ENCODE results near the gene EGLN3.
"Not testable (repeated sequence)": the region's sequence is repeated elsewhere in the genome, so short reads cannot be mapped to it uniquely, and the experiment has no call there.

EGLN3 gene

DNA sequence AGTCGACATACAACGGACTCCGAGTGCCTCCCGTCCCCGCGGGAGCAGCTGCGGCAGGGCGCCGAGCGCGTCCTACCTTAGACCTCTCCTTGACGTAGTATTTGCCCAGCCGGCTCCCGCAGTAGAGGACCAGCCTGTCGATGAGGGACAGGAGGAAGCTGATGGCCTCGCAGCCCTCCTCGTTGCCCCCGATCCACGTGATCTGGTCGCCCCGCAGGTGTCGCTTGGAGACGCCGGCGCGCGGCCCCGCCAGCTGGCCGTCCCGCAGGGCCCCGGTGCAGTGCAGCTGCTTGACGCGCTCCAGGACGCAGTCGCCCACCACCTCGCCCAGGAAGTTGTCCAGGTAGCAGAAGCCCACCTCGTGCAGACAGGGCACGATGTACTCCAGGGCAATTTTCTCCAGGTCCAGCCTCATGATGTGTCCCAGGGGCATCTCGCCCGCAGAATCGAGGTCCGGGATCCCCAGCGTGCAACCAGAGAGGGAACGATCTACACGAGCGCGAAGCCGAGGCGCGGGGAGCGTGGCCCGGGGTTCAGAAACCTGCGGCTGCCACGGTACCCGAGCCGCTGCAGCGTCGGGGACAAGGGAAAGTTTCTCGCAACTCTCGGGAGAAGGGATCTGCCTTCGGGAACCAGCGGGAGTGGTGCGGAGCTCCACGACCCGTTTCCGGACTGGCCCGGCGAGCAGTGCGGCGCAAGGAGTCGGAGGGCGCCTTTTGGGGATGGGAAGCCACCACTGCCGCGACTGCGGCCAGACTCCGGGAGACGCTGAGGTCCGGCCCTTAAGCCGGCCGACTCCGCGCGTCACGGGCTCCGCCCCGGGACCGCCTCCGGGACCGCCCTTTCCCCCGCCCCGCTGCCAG, at the start of gene EGLN3:
Gene EGLN3, minus strand, starts transcription at position 755 of the 863 bp plus-strand sequence. Its CDS starts 322 bp downstream, at position 433.
- intact Hi-C loops (cut with DNase I), result loop anchor here (5.0 to 10.0 kb wide), 3 partner anchors 64 to 144 kb away; no protein-coding TSS in a partner anchor
- DNase-seq, result peak; percentile 84 to 98 (median 95)

DNA sequence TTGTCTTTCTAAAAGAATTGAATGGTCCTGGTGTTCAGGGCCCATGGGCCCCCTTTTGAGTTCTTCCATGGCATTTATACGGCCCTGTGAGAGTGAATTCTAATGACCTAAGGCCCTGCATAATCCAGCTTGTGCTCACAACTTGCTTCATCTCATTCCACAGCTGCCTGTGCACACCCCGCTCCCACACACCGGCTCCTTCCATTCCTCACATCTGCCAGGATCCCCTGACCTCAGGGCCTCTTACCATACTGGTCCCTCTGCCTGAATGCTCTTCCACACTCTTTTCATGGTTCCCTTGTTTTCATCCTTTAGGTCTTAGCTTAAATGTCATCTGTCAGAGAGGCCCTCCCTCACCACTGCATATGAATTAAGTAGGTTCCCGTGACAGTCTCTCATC, 49.5 kb upstream of the EGLN3 start:
- no peak for DNase-seq
- intact Hi-C loops (cut with DNase I), result no loop called here

DNA sequence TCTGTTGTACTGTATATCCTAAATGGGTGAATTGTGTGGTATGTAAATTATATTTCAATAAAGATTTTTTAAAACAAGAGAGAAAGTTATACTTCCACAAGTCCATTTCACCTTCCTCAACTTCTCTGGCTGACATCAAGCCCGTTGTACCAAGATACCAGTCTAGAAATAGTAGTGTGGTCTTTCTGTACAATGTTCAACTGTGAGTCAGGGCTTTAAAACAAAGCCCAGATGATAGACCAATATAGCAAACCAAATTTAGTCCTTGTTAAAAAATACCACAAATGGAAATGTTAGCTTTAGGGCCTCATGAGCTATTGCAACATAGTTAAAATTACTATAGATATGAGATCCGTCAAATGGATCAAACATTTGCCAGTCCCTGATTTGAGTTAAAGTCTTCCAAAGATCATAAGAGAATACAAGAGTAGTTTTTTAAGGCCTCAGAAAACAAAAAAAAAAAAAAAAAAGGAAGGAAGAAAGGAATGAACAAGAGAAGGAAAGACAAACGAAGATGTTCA, 49.0 kb upstream of the EGLN3 start:
- intact Hi-C loops (cut with DNase I), result no loop called here
- no peak for DNase-seq

DNA sequence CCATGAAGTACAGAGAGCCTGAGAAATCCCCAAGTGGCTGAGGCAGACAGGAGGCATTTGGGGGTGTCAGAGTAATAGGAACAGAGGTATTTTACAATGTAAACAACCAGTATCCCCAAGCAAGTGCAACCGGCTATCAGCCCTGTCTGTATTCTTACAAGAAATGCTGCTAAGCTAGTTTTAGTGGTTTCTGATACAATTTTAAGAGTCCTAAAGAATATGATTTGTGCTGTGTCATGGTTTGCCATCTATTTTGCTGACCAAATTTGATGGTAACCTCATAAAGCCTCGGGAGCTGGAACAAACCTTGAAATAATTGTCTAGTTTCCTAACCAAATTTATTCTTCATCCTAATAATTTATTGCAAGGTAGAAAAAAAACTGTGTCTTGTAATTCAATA, 46.7 kb upstream of the EGLN3 start:
- intact Hi-C loops (cut with DNase I), result no loop called here

DNA sequence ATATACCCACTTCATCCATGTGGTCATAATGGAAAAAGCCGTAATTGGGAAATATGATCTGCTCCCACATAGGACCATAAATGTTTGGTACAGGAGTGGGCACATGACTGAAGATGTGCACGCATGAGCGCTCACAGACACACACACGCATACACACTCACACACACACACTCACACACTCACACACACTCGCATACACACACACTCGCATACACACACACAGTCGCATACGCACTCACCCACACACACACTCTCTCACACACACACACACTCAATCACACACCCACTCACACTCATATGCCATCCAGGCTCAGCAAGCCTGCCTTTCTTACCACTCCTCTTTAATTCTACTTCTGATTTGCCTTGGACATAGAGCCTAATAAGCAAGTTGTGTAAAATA, 45.6 kb upstream of the EGLN3 start:
- intact Hi-C loops (cut with DNase I), result no loop called here
- DNase-seq, result no peak

More for the DNA sequence above, 46.7 kb upstream of the EGLN3 start:
- no peak for DNase-seq

DNA sequence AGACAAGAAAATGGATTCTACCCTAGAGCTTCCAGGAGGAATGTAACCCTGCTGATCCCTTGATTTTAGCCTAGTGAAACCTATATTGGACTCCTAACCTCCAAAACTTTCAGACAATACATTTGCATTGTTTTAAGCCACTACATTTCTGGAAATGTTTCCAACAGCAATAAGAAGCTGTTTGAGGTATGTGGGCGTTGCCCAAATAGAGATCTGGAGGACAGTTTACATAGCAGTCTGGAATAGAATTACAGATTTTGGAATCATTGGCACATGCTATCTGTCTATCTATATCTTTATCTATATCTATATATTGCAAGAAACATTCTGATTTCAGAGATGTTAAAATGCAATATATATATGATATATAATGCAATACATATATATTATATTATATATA, 42.4 kb upstream of the EGLN3 start:
- intact Hi-C loops (cut with DNase I), result no loop called here
- DNase-seq, result no peak

DNA sequence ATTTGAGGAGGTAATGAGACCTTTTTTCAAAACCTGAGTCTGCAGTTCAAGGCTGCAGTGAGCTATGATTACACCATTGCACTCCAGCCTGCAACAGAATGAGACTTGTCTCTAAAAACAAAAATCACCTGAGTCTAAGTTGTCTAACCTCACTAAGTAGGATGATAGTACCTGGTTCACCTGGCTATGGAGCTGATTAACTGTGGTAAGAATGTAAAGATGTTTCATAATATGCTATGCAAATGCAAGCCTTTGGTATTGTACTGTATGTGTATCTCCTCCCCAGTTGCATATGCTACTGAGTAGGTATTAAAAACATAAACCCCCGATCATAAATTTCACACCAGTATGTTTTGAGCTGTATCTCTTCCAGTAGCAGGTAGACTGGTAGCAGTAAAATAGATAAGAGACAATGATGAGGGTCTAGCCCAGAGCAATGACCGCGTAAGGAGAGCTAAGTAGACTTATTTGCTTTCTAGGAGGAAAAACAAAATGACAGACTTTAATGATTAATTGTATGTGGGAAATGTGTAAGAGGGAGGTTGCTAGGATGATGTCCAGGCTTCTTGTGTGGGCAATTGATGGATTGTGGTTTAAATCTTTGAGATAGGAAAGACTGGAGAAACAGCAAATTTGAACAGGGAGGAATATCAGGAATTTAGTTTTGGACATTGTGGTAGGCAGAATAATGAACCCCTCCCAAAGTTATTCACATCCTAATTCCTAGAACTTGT, 41.6 kb upstream of the EGLN3 start:
- no peak for DNase-seq
- intact Hi-C loops (cut with DNase I), result no loop called here

DNA sequence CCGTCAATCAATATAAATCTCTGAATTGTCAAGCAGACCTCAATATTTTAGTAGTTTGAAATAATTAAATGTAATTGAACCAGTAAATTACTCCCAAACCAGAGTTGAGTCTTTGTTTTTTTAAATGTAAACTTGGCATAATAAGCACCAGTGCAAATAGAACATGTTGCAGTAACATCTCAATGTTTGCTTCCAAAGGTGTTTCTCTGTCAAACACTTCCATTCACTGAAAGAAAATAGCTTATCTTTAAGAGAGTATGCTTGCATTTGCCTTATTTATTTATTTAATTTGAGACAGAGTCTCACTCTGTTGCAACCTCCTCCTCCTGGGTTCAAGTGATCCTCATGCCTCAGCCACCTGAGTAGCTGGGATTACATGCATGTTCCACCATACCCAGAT, 39.9 kb upstream of the EGLN3 start:
- intact Hi-C loops (cut with DNase I), result no loop called here
- DNase-seq, result no peak

DNA sequence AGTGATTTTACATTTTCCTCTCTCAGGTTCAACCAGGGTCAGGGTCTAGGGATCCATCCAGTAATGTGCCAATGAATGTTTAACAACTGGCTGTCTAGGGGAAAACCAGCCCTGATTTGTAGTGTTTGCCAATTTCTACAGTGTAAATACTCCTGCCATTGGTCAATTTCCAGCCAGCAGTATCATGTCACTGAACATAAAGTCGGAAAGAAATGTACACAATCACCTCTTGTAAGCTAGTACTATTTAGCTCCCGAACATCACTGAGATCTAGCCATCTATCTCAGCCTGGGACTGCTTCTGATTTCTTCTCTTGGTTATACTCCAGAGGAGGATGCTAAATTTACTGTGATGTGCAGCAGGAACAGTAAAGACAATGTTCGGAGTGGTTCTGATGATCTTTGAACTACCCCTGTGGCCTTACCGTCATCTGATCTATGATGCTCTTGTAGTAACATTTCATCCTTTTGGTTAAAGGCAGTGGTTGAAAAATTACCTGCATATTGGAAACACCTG, 36.7 kb upstream of the EGLN3 start:
- intact Hi-C loops (cut with DNase I), result no loop called here
- DNase-seq, result no peak

DNA sequence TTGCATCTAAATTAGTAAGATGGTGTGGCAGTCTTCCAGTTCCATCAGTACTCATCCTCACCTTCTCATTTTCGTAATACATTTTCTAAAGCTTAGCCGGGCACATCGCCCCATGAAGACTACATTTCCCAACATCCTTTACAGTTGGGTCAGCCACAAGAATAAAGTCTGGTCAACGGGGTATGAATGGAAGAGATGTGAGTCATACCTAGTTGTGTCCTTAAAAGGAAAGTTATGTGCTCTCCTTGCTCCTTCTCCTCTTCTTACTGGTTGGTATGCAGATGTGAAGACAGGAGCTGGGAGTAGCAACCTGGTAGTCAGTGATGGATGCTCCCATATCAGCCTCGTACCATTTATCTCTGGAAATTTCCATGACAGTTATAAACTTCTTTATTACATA, 35.9 kb upstream of the EGLN3 start:
- intact Hi-C loops (cut with DNase I), result no loop called here
- DNase-seq, result no peak

DNA sequence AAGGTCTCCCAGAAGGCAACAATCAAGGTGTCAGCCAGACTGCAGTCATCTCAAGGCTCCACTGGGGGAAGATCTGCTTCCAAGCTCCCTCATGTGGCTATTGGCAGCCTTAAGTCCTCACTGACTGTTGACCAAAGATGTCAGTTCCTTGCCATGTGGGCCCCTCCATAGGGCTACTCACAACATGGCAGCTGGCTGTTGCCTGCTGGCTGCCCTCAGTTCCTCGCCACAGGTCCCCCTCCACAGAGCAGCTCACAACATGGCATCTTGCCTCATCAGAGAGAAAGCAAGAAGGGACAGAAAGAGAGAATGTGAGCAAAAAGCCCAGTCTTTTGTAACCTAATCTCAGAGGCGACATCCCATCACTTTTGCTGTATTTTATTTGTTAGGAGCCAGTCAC, 34.4 kb upstream of the EGLN3 start:
- intact Hi-C loops (cut with DNase I), result no loop called here
- no peak for DNase-seq

DNA sequence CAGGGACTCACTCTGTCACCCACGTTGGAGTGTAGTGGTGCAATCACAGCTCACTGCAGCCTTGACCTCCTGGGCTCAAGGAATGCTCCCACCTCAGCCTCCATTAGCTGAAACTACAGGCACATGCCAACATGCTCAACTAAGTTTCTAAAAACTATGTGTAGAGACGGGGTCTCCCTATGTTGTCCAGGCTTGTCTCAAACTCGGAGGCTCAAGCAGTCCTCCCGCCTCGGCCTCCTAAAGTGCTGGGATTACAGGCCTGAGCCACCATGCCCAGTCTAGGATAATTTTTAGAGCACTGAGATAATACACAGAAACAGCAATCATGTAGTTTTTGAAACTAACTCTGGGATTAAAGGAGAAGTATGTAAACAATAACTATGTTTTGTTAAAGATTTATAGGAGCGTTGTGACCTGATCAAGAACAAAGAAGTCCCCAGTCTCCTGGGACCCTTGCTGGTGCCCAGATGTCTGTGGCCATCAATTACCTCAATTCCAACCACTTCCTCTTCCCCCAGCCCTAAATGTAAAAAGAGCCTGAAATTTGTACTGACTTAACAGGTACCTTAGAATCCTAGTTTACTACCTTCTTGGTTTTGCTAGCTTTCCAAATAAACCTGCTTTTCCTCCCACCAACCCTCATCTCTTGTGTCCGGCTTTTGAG, 28.9 kb upstream of the EGLN3 start:
- DNase-seq, result no peak
- intact Hi-C loops (cut with DNase I), result no loop called here

DNA sequence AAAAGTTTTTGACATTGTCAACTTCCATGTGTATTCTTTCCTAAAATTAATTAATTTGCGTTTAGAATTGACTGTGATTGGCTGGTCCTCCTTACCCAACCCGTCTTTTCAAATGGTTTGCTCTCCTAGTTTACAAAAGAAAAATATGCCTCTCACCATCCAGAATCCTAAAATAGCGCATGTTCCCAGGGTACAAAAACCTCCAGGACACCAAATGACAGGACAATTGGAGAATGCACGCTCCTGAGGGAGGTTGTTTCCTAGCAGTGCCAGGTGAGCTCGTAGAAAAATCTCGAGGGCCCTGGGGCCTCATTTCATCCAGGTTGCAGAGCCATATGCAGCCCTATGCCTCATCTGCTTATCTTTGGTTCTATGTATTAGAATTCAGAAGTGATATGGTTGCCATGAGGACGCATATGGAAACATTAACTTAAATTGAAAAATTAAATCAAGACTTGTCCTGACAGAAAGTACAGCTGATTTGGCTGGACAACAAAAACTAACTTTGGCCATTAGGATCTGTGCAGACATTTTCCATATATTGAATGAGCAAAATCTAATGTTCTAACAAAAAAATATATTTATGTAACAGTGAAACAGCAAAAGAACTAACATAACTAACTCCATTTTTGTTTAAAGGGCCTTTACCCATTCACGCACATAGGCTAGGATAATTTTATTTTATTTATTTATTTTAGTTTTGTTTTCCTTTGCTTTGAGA, 28.2 kb upstream of the EGLN3 start:
- intact Hi-C loops (cut with DNase I), result no loop called here
- DNase-seq, result no peak

DNA sequence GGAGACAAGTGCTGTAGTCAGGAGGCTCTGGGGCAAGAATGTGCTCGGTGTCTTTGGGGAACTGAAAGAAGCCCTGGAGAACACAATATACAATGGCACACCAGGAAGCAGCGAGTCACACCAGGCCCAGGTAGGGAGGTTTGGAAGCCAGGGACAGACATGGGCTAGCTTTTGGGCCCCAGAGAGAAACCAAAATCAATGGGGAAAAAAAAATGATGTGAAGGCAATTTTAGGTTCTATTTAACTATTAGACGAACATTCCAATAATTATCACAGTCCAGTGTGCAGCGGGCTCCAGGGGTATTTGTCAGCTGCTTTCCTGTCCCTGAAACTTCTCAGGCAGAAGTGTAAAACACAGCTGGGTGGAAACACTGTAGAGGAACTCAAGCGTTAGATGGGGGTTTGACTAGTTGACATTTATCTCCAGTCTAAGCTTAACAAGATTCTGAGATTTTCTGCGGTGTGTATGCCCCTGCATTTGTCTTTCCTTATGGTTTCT, 21.8 kb upstream of the EGLN3 start:
- intact Hi-C loops (cut with DNase I), result no loop called here
- peak in 1 of 42 donors; percentile 20 for DNase-seq

DNA sequence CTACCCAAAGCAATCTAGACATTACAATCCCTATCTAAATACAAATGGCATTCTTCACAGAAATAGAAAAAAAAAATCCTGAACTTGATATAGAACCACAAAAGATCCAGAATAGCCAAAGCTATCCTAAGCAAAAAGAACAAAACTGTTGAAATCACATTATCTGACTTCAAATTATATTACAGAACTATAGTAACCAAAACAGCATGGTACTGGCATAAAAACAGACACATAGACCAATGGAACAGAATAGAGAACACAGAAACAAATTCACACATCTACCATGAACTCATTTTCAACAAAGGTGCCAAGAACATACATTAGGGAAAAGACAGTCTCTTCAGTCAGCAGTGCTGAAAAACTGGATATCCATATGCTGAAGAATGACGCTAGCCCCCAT, 19.0 kb upstream of the EGLN3 start:
- intact Hi-C loops (cut with DNase I); DNase-seq: not testable (repeated sequence)

DNA sequence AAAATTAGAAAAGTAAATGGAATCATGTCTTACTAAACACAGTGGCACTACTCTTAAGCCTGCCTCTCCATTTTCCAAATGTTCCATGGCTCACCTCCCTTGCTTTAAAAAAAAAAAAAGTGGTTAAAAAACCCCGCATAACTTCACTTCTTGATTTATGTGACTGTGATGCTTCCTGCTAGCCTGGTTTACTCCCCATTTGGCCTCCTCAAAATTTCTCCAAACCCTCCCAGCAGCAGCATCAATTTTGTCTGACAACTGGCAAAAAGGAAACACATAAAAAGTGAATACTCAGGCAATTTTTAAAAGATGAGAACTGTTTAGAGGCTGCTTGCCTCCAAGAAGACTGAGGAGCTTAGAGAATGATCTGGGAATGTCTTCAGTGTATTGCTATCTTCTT, 17.8 kb upstream of the EGLN3 start:
- intact Hi-C loops (cut with DNase I), result no loop called here

DNA sequence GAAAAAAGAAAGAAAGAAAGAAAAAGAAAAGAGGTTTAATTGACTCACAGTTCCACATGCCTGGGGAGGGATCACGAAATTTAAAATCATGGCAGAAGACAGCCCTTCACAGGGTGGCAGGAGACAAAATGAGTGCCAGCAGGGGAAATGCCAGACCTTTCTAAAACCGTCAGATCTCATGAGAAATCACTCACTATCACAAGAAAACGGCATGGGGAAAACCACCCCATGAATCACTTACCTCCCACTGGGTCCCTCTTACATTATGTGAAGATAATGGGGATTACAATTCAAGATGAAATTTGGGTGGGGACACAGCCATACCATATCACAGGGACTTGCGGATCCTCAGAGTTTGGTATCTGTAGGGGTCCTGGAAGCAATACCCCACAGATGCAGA, 16.3 kb upstream of the EGLN3 start:
- intact Hi-C loops (cut with DNase I), result no loop called here
- DNase-seq, result no peak

More for the DNA sequence above, 17.8 kb upstream of the EGLN3 start:
- DNase-seq, result peak in 1 of 42 donors; percentile 1

DNA sequence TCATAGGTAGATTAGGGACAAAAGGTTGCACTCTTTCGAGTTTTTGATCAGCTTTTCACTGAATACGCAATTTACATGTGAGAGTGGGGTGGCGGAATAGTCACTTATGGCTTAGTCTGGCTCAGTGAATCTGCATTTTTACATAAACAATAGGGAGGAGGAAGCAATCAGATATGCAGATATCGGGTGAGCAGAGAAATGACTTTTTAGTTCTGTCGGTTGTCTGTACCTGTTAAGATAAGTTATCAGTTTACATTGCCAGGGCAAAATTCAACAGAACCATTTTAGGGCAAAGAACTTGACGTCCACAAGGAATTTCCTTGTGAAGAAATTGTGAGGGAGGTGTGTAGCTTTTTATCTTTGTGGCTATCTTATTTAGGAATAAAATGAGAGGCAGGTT, 15.4 kb upstream of the EGLN3 start:
- no peak for DNase-seq
- intact Hi-C loops (cut with DNase I), result no loop called here
